ENCODE results near the gene SLC1A2. TPM values are rescaled to one million over a fixed set of nuclear protein-coding genes. Genes with fewer than 3 reads are reported as not detected.

Gene SLC1A2
- total RNA-seq, 1 experiment from 2014 or later = 0.50 TPM

DNA sequence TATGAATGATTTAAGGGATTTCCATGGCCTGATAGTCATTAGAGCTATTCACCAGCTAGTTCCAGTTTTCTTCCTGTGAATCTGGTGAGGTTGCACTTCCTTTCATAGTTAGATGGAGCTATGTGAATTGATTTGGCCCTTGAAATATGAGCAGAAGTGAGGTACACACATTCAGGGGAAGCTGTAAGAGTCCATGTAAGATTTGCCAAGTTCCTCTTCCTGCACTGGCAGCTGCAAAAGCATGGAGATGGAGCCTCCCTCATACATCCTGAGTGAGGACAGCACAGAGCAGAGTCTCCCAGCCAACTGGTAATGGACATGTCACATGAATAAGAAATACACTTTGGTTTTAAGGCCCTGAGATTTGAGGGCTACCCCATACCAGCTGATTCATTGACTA, 168.7 kb downstream of the SLC1A2 start:
- Histone ChIP-seq H3K56ac (ENCODE audit: insufficient read length, low read depth, low read length) (no peak overlapping the region), H3K9me3 (ENCODE audit: control insufficient read depth, low read depth, low read length) (no peaks in the 10 kb centered on the region), H4K8ac (replicated peaks; ENCODE audit: insufficient read length, low read depth, low read length) (no peak overlapping the region), H3K14ac (ENCODE audit: insufficient read depth, low read length) (no peak overlapping the region), H3K4me1 (ENCODE audit: insufficient read depth, low read length) (no peaks in the 10 kb centered on the region), H3K18ac (ENCODE audit: insufficient read length, low read depth, low read length) (no peak overlapping the region), H2BK5ac (ENCODE audit: insufficient read length, low read length) (no peak overlapping the region), H3K4me2 (ENCODE audit: insufficient read depth, insufficient read length, low read length) (no peak overlapping the region), H2BK12ac (ENCODE audit: insufficient read length, low read depth, low read length) (no peak overlapping the region), H4K5ac (ENCODE audit: insufficient read length, low read depth, low read length) (no peak overlapping the region), H3K27me3 (ENCODE audit: insufficient read depth, low read length) (no peaks in the 10 kb centered on the region), H2AFZ (ENCODE audit: low read length) (no peak overlapping the region), H2BK15ac (ENCODE audit: low read depth, low read length) (no peak overlapping the region), H3K4ac (ENCODE audit: low read depth, low read length) (no peak overlapping the region), H4K20me1 (ENCODE audit: control insufficient read depth, insufficient read depth, insufficient read length) (no peaks in the 10 kb centered on the region), H4K91ac (ENCODE audit: insufficient read length, low read depth, low read length) (no peak overlapping the region), H3K9ac (ENCODE audit: extremely low read depth, insufficient read length, low read length) (no peak overlapping the region), H3K79me2 (ENCODE audit: insufficient read depth, low read length) (no peaks in the 10 kb centered on the region), H2AK5ac (ENCODE audit: insufficient read length, low read length) (no peak overlapping the region), H3K23me2 (ENCODE audit: insufficient read length, low read depth, low read length, poor library complexity, severe bottlenecking) (no peaks in the 10 kb centered on the region), H2BK20ac (ENCODE audit: low read depth, low read length, poor library complexity, severe bottlenecking) (no peak overlapping the region), H3T11ph (ENCODE audit: low read length) (no peak overlapping the region), H3K79me1 (ENCODE audit: insufficient read depth, low read depth, low read length, poor library complexity, severe bottlenecking) (no peaks in the 10 kb centered on the region), H3K23ac (ENCODE audit: insufficient read length, low read depth, low read length) (no peak overlapping the region), H3K27ac (ENCODE audit: insufficient read length, low read depth, low read length) (no peak overlapping the region), H2BK120ac (ENCODE audit: low read depth, low read length, poor library complexity, severe bottlenecking) (no peak overlapping the region)
- Mint-ChIP-seq H3K9me3 (no peaks in the 10 kb centered on the region), H3K27me3 (ENCODE audit: low read depth) (no peaks in the 10 kb centered on the region), H3K4me1 (no peaks in the 10 kb centered on the region), H3K27ac (no peak overlapping the region), H3K4me3 (no peak overlapping the region), H3K36me3 (ENCODE audit: insufficient read depth in 1 of 3, low read depth in 3 of 3) (no peaks in the 10 kb centered on the region)
- TF ChIP-seq, protein P1, sequence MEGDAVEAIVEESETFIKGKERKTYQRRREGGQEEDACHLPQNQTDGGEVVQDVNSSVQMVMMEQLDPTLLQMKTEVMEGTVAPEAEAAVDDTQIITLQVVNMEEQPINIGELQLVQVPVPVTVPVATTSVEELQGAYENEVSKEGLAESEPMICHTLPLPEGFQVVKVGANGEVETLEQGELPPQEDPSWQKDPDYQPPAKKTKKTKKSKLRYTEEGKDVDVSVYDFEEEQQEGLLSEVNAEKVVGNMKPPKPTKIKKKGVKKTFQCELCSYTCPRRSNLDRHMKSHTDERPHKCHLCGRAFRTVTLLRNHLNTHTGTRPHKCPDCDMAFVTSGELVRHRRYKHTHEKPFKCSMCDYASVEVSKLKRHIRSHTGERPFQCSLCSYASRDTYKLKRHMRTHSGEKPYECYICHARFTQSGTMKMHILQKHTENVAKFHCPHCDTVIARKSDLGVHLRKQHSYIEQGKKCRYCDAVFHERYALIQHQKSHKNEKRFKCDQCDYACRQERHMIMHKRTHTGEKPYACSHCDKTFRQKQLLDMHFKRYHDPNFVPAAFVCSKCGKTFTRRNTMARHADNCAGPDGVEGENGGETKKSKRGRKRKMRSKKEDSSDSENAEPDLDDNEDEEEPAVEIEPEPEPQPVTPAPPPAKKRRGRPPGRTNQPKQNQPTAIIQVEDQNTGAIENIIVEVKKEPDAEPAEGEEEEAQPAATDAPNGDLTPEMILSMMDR (conservative IDR thresholded peaks at IDR 0.05) = no peak
- DNase-seq = no peak

Measured in H9 (cell line).